HG03457 (cell line): ENCODE results near the gene RAMP1.

Experiments
- ATAC-seq: cut with Tn5 transposase; IDR thresholded peaks from one replicate; pipeline ENCODE4 v1.9.1; 2021; ENCODE audit warnings: moderate number of reproducible peaks; ENCODE audit not compliant: unreplicated experiment

Gene RAMP1

GRCh38 chr2:237913193-237913917 lies 53.9 kb downstream of the RAMP1 start:
- no peak for ATAC-seq

GRCh38 chr2:237915576-237915975 lies 56.2 kb downstream of the RAMP1 start:
- no peak for ATAC-seq

GRCh38 chr2:237916296-237916695 lies 56.9 kb downstream of the RAMP1 start:
- ATAC-seq = no peak

- no peak for ATAC-seq
These were observed 58.4 kb downstream of the RAMP1 start for GRCh38 chr2:237917696-237918374.

DNA sequence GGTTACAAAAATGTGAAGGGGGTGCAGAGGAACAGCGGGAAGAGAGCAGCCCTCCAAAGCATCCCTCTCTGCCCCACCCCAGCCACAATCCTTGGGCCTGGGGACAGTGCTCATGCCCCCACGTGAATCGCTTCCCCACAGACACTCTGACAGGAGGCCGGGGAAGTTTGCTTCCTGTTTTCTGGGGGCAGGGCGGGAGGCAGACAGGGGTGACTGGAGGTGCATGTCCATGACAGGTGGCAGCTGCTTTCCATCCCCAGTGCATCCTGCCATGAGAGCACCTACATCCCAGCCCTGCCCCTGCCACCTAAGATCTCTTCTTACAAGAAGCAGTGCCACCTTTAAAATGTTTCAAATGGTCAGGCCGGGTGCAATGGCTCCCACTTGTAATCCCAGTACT lies 60.2 kb downstream of the RAMP1 start:
- no peak for ATAC-seq

DNA sequence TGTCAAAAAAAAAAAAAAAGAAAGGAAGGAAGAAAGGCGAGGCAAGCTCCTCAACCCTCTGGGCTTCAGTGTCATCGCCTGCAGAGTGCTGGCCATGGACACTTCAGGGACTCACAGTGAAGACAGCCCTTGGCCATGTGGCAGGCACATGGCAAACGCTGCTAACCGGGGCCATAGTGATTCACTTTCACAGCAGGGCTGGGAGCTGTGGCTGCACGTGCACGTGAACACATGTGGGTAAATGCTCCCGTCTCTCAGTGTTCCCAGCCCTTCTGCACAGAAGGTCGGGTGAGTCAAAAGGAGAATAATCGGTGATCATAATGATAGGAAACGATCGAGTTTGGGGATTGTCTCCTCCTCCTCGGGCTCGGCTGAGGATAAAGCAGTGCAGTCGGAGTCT lies 61.2 kb downstream of the RAMP1 start:
- no peak for ATAC-seq

- ATAC-seq = no peak
These were observed 62.6 kb downstream of the RAMP1 start for GRCh38 chr2:237921967-237922492.

GRCh38 chr2:237922641-237923361 lies 63.4 kb downstream of the RAMP1 start:
- ATAC-seq = no peak

- ATAC-seq = peak; percentile 82
These were observed 64.2 kb downstream of the RAMP1 start for GRCh38 chr2:237923481-237924163.

- no peak for ATAC-seq
These were observed 64.7 kb downstream of the RAMP1 start for GRCh38 chr2:237924164-237924534.

- no peak for ATAC-seq
These were observed 67.7 kb downstream of the RAMP1 start for GRCh38 chr2:237927135-237927534.

- no peak for ATAC-seq
These were observed 68.6 kb downstream of the RAMP1 start for GRCh38 chr2:237927986-237928385.

DNA sequence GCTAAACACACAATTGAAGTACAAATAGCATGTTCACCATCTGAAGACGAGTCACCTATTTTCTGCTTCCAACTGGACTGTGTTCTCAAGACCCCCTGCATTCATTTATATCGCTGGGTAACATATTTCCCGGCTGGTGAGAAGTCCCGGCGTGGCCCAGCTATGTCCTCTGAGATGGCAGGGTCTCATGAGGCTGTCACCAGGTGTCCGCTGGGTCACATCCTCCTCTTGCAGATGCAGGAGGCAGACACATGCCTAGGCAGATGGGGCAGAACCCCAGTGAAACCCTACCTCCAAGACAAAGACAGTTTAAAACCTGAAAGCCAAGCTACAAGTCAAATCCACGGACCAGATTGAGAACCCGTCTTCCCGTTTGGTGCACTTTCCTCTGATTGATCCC lies 70.6 kb downstream of the RAMP1 start:
- ATAC-seq = no peak

- no peak for ATAC-seq
These were observed 71.8 kb downstream of the RAMP1 start for GRCh38 chr2:237931205-237931721.

DNA sequence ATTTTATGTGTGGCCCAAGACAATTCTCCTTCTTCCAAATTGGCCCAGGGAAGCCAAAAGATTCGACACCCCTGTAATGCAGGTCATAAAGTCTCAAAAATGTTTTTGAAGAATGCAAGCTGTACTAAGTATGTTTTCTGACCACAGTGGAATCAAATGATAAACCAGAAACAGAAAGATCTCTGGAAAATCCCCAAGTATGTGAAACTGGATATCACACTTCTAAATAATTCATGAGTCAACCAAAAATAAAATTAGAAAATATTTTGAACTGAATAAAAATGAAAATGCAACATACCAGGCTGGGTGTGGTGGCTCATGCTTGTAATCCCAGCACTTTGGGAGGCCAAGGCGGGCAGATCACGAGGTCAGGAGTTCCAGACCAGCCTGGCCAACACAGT lies 73.3 kb downstream of the RAMP1 start:
- no peak for ATAC-seq

DNA sequence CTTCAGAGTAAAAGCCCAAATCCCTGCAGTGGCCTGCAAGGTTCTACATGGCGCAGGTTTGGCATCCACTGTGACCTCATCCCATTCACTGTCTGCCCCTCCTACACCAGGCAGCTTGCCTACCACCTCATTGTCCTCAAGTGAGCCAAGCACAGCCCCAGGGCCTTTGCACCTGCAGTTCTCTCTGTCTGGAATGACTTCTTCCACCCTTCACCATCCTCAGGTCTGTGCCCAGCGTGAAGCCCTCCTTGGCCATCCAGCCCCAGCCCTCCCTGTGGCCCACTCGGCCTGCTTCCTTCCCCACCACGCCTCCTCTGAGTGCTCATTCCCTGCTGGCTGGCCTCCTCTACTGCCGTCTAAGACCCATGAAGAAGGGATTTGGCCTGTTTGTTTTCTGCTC lies 74.8 kb downstream of the RAMP1 start:
- no peak for ATAC-seq

- no peak for ATAC-seq
These were observed 76.5 kb downstream of the RAMP1 start for GRCh38 chr2:237935740-237936452.

DNA sequence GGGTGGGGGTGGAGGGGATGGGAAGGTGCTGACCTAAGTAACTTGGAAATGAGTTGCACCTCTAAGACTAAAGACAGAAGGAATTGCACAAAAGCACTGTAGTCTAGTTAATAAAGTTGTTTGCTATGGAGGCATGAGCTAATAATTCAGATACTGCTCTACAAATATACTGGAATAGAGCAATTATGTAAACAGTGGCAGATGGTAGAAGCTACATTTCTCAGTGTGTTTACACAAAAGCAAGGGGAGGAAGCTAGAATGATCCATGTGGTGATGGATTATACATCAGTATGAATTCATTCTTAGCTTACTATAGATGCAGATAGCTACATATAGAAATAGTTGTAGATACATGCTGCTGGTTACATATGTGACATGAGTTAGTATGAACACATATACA lies 79.8 kb downstream of the RAMP1 start:
- ATAC-seq = no peak

GRCh38 chr2:237940828-237941227 lies 81.4 kb downstream of the RAMP1 start:
- ATAC-seq = no peak

- no peak for ATAC-seq
These were observed 81.8 kb downstream of the RAMP1 start for GRCh38 chr2:237941239-237941638.
